ENCODE measurements around the gene NDFIP1. TPM values are rescaled to one million over a fixed set of nuclear protein-coding genes. Genes with fewer than 3 reads are reported as not detected.

Gene NDFIP1
- total RNA-seq, 1 experiment from 2014 or later: 33.5 TPM

DNA sequence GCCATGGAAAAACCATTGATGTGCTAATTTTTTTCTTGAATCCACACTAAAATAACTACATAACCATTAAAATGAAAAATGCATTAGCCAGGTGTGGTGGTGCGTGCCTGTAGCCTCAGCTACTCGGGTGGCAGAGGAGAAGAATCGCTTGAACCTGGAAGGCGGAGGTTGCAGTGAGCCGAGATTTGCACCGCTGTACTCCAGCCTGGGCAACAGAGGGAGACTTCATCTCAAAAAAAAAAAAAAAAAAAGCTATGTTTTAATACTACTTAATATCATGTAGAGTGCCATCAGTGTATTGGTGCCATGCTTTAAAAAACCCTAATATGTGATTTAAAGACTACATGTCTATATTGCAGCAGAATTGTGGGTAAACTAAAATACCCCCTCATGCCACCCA is 58.9 kb downstream of the NDFIP1 start:
- intact Hi-C loops (cut with micrococcal nuclease): no loop called here
- no peak for ATAC-seq

GRCh38 chr5:142168365-142168764 is 59.8 kb downstream of the NDFIP1 start:
- ATAC-seq (no peak), DNase-seq (no peak)
- H3K4me3 ChIP-seq (ENCODE audit: low read length): no peak overlapping the region
- H3F3A ChIP-seq (ENCODE audit: low read length, unreplicated experiment): no peaks in the 10 kb centered on the region
- no peaks in the 10 kb centered on the region for H3K9me3 ChIP-seq (ENCODE audit: low read length)
- BruUV-seq (replicated peaks): no TSS peak
- no peaks in the 10 kb centered on the region for H3K36me3 ChIP-seq (ENCODE audit: low read depth, low read length)
- H3K4me2 ChIP-seq (ENCODE audit: low read length): no peak overlapping the region
- no peaks in the 10 kb centered on the region for H3K79me2 ChIP-seq (ENCODE audit: low read length)
- H3K27ac ChIP-seq (ENCODE audit: low read length): no peak overlapping the region
- no peaks in the 10 kb centered on the region for H4K20me1 ChIP-seq (ENCODE audit: low read length)
- H3K4me1 ChIP-seq (ENCODE audit: insufficient read depth, low read length): no peaks in the 10 kb centered on the region
- CTCF ChIA-PET: no interaction called here
- TF ChIP-seq CTCF (conservative IDR thresholded peaks at IDR 0.05; ENCODE audit: low read depth, low read length) (no peak), EZH2phosphoT487 (IDR thresholded peaks at IDR 0.05; ENCODE audit: borderline replicate concordance, low read length) (no peak), EZH2 (IDR thresholded peaks at IDR 0.05; ENCODE audit: low read length, unreplicated experiment) (no peak)
- no peak overlapping the region for H3K9ac ChIP-seq (ENCODE audit: low read length)
- H2AFZ ChIP-seq (ENCODE audit: low read length): no peak overlapping the region
- no peaks in the 10 kb centered on the region for H3K9me2 ChIP-seq (replicated peaks; ENCODE audit: low read length)
- POLR2A ChIA-PET (ENCODE audit: unreplicated experiment): no interaction called here
- no peaks in the 10 kb centered on the region for H3K27me3 ChIP-seq (ENCODE audit: low read length)
- intact Hi-C loops (cut with micrococcal nuclease): no loop called here

More for the DNA sequence above, 58.9 kb downstream of the NDFIP1 start:
- Histone ChIP-seq H4K20me1 (ENCODE audit: low read length) (no peaks in the 10 kb centered on the region), H3K9me3 (ENCODE audit: low read length) (no peaks in the 10 kb centered on the region), H3K79me2 (ENCODE audit: low read length) (no peaks in the 10 kb centered on the region), H3K27me3 (ENCODE audit: low read length) (no peaks in the 10 kb centered on the region), H3K9me2 (replicated peaks; ENCODE audit: low read length) (no peaks in the 10 kb centered on the region), H3K36me3 (ENCODE audit: low read depth, low read length) (no peaks in the 10 kb centered on the region), H3K4me1 (ENCODE audit: insufficient read depth, low read length) (no peaks in the 10 kb centered on the region), H3K4me2 (ENCODE audit: low read length) (no peak overlapping the region), H3F3A (ENCODE audit: low read length, unreplicated experiment) (no peaks in the 10 kb centered on the region), H3K27ac (ENCODE audit: low read length) (no peak overlapping the region), H2AFZ (ENCODE audit: low read length) (no peak overlapping the region), H3K9ac (ENCODE audit: low read length) (no peak overlapping the region), H3K4me3 (ENCODE audit: low read length) (no peak overlapping the region)
- BruUV-seq (replicated peaks): no TSS peak
- TF ChIP-seq CTCF (conservative IDR thresholded peaks at IDR 0.05; ENCODE audit: low read depth, low read length): peak; percentile 39; the same call in 1 of the 2 replicates
- TF ChIP-seq EZH2 (IDR thresholded peaks at IDR 0.05; ENCODE audit: low read length, unreplicated experiment): no peak
- no peak for TF ChIP-seq EZH2phosphoT487 (IDR thresholded peaks at IDR 0.05; ENCODE audit: borderline replicate concordance, low read length)
- no peak for DNase-seq
- ChIA-PET POLR2A (ENCODE audit: unreplicated experiment) (no interaction called here), CTCF (no interaction called here)

- Histone ChIP-seq H3K4me1 (ENCODE audit: insufficient read depth, low read length) (no peaks in the 10 kb centered on the region), H3K27ac (ENCODE audit: low read length) (no peak overlapping the region), H3K36me3 (ENCODE audit: low read depth, low read length) (no peaks in the 10 kb centered on the region), H4K20me1 (ENCODE audit: low read length) (no peaks in the 10 kb centered on the region), H3K9me2 (replicated peaks; ENCODE audit: low read length) (no peaks in the 10 kb centered on the region), H3F3A (ENCODE audit: low read length, unreplicated experiment) (no peaks in the 10 kb centered on the region), H3K4me3 (ENCODE audit: low read length) (no peak overlapping the region), H2AFZ (ENCODE audit: low read length) (no peak overlapping the region), H3K9me3 (ENCODE audit: low read length) (no peaks in the 10 kb centered on the region), H3K27me3 (ENCODE audit: low read length) (no peaks in the 10 kb centered on the region), H3K4me2 (ENCODE audit: low read length) (no peak overlapping the region), H3K9ac (ENCODE audit: low read length) (no peak overlapping the region), H3K79me2 (ENCODE audit: low read length) (no peaks in the 10 kb centered on the region)
- POLR2A ChIA-PET (ENCODE audit: unreplicated experiment): no interaction called here
- BruUV-seq (replicated peaks): no TSS peak
- intact Hi-C loops (cut with micrococcal nuclease): no loop called here
- ATAC-seq (no peak), DNase-seq (no peak)
- TF ChIP-seq EZH2 (IDR thresholded peaks at IDR 0.05; ENCODE audit: low read length, unreplicated experiment) (no peak), EZH2phosphoT487 (IDR thresholded peaks at IDR 0.05; ENCODE audit: borderline replicate concordance, low read length) (no peak), CTCF (conservative IDR thresholded peaks at IDR 0.05; ENCODE audit: low read depth, low read length) (no peak)
- CTCF ChIA-PET: no interaction called here
Observed at GRCh38 chr5:142170254-142170953, 61.8 kb downstream of the NDFIP1 start.

Measured in PC-3 (cell line).